SK-N-SH treated with all-trans-retinoic acid at 6 μM for 48 hours (cell line): ENCODE measurements around the gene ARF3.

Source experiments
- ATAC-seq: fragments of 200-7000 bp; cut with Tn5 transposase; 3 replicates; pipeline ENCODE4 v1.9.1; 2020; ENCODE audit warnings: mild to moderate bottlenecking, moderate library complexity
- ARNTL ChIP-seq: fragments of 450-650 bp; formaldehyde crosslinking; IDR thresholded peaks from 2 replicates; pipeline ENCODE4 v1.5.0; 2020; ENCODE audit warnings: low read depth, mild to moderate bottlenecking, moderate library complexity, borderline replicate concordance
- BACH2 ChIP-seq: fragments of 250-450 bp; sonication (Bioruptor Pico); IDR thresholded peaks from 2 replicates; pipeline ENCODE4 v1.9.0; 2021; ENCODE audit warnings: mild to moderate bottlenecking, borderline replicate concordance
- CSDC2 ChIP-seq: fragments of 250-450 bp; sonication (Bioruptor Pico); IDR thresholded peaks from 2 replicates; pipeline ENCODE4 v1.5.0; 2020; ENCODE audit warnings: mild to moderate bottlenecking, moderate library complexity
- ESRRG ChIP-seq: fragments of 250-450 bp; sonication (Bioruptor Pico); IDR thresholded peaks from 2 replicates; pipeline ENCODE4 v1.6.1; 2021; ENCODE audit warnings: mild to moderate bottlenecking
- ISL1 ChIP-seq: fragments of 250-450 bp; sonication (Bioruptor Pico); IDR thresholded peaks from 2 replicates; pipeline ENCODE4 v2.1.2; 2022; ENCODE audit warnings: mild to moderate bottlenecking, moderate library complexity
- OSR1 ChIP-seq: fragments of 250-450 bp; sonication (Bioruptor Pico); IDR thresholded peaks from 2 replicates; pipeline ENCODE4 v1.8.0; 2022; ENCODE audit warnings: moderate library complexity, mild to moderate bottlenecking, inconsistent platforms
- PPARA ChIP-seq: fragments of 250-450 bp; sonication (Bioruptor Pico); IDR thresholded peaks from 2 replicates; pipeline ENCODE4 v1.5.0; 2020; ENCODE audit warnings: mild to moderate bottlenecking, borderline replicate concordance
- RARB ChIP-seq: fragments of 250-450 bp; sonication (Bioruptor Pico); IDR thresholded peaks from 2 replicates; pipeline ENCODE4 v1.8.0; 2021; ENCODE audit warnings: mild to moderate bottlenecking, moderate library complexity
- SNAI2 ChIP-seq: fragments of 250-450 bp; sonication (Bioruptor Pico); IDR thresholded peaks from 2 replicates; pipeline ENCODE4 v1.5.0; 2020; ENCODE audit warnings: mild to moderate bottlenecking, moderate library complexity
- TCF4 ChIP-seq: fragments of 250-450 bp; sonication (Bioruptor Pico); IDR thresholded peaks from 2 replicates; pipeline ENCODE4 v1.8.0; 2021; ENCODE audit warnings: mild to moderate bottlenecking, moderate library complexity, borderline replicate concordance
- TOX ChIP-seq: fragments of 250-450 bp; sonication (Bioruptor Pico); IDR thresholded peaks from 2 replicates; pipeline ENCODE4 v1.8.0; 2021; ENCODE audit warnings: mild to moderate bottlenecking, moderate library complexity, borderline replicate concordance
- ZC3H10 ChIP-seq: fragments of 250-450 bp; sonication (Bioruptor Pico); IDR thresholded peaks from 2 replicates; pipeline ENCODE4 v1.5.1; 2021; ENCODE audit warnings: mild to moderate bottlenecking, moderate library complexity
- ZFP3 ChIP-seq: fragments of 250-450 bp; sonication (Bioruptor Pico); IDR thresholded peaks from 2 replicates; pipeline ENCODE4 v1.5.0; 2020; ENCODE audit warnings: mild to moderate bottlenecking, moderate library complexity
- ZFP30 ChIP-seq: fragments of 450-650 bp; formaldehyde crosslinking; IDR thresholded peaks from 2 replicates; pipeline ENCODE4 v1.5.0; 2022; ENCODE audit warnings: mild to moderate bottlenecking, moderate library complexity
- ZNF565 ChIP-seq: fragments of 450-650 bp; formaldehyde crosslinking; conservative IDR thresholded peaks from 2 replicates; pipeline ENCODE4 v1.5.0; 2020; ENCODE audit warnings: low read depth, mild to moderate bottlenecking, moderate library complexity
- ZNF70 ChIP-seq: fragments of 450-650 bp; formaldehyde crosslinking; IDR thresholded peaks from 2 replicates; pipeline ENCODE4 v1.5.0; 2020; ENCODE audit warnings: mild to moderate bottlenecking, moderate library complexity
- ZNF8 ChIP-seq: fragments of 450-650 bp; formaldehyde crosslinking; IDR thresholded peaks from 2 replicates; pipeline ENCODE4 v1.5.0; 2020; ENCODE audit warnings: mild to moderate bottlenecking, moderate library complexity
- TF ChIP-seq, protein P1 (sequence below): fragments of 250-450 bp; sonication (Bioruptor Pico); IDR thresholded peaks from 2 replicates; pipeline ENCODE4 v1.5.0; 2020; ENCODE audit warnings: mild to moderate bottlenecking, moderate library complexity
- TF ChIP-seq, protein P2 (sequence below): fragments of 250-450 bp; sonication (Bioruptor Pico); IDR thresholded peaks from 2 replicates; pipeline ENCODE4 v1.8.0; 2021; ENCODE audit warnings: low read depth, mild to moderate bottlenecking, moderate library complexity, borderline replicate concordance
- TF ChIP-seq, protein P3 (sequence below): fragments of 250-450 bp; sonication (Bioruptor Pico); IDR thresholded peaks from 2 replicates; pipeline ENCODE4 v1.5.1; 2021; ENCODE audit warnings: mild to moderate bottlenecking, moderate library complexity
- TF ChIP-seq, protein P4 (sequence below): fragments of 250-450 bp; sonication (Bioruptor Pico); IDR thresholded peaks from 2 replicates; pipeline ENCODE4 v1.5.1; 2020; ENCODE audit warnings: low read depth, mild to moderate bottlenecking, moderate library complexity
- TF ChIP-seq, protein P5 (sequence below): fragments of 250-450 bp; sonication (Bioruptor Pico); IDR thresholded peaks from 2 replicates; pipeline ENCODE4 v1.8.0; 2020; ENCODE audit warnings: mild to moderate bottlenecking, moderate library complexity, borderline replicate concordance

Gene ARF3

DNA sequence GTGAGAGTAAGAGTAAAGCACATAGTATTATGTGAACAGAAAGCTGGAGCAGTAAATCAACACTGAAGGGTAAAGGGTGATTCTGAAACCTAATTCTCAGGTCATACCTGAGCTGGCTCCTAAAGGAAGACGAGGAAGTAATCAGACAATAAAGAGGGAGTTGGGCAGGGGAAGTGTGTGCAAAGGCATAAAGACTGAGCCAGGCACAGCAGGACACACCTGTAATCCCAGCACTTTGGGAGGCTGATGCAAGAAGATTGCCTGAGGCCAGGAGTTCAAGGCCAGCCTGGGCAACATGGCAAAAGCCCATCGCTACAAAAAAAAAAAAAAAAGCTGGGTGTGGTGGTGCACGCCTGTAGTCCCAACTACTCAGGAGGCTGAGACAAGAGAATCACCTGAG is 9.6 kb downstream of the ARF3 start:
- no peak for ATAC-seq
- TF ChIP-seq ISL1 (CRISPR knock-in tag): no peak
- TF ChIP-seq ZFP3: no peak
- TF ChIP-seq SNAI2 (CRISPR knock-in tag): no peak
- TF ChIP-seq, protein P1, sequence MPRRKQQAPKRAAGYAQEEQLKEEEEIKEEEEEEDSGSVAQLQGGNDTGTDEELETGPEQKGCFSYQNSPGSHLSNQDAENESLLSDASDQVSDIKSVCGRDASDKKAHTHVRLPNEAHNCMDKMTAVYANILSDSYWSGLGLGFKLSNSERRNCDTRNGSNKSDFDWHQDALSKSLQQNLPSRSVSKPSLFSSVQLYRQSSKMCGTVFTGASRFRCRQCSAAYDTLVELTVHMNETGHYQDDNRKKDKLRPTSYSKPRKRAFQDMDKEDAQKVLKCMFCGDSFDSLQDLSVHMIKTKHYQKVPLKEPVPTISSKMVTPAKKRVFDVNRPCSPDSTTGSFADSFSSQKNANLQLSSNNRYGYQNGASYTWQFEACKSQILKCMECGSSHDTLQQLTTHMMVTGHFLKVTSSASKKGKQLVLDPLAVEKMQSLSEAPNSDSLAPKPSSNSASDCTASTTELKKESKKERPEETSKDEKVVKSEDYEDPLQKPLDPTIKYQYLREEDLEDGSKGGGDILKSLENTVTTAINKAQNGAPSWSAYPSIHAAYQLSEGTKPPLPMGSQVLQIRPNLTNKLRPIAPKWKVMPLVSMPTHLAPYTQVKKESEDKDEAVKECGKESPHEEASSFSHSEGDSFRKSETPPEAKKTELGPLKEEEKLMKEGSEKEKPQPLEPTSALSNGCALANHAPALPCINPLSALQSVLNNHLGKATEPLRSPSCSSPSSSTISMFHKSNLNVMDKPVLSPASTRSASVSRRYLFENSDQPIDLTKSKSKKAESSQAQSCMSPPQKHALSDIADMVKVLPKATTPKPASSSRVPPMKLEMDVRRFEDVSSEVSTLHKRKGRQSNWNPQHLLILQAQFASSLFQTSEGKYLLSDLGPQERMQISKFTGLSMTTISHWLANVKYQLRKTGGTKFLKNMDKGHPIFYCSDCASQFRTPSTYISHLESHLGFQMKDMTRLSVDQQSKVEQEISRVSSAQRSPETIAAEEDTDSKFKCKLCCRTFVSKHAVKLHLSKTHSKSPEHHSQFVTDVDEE (CRISPR knock-in tag): no peak
- no peak for TF ChIP-seq ZNF565 (CRISPR knock-in tag)
- TF ChIP-seq PPARA (CRISPR knock-in tag): no peak
- TF ChIP-seq ARNTL (CRISPR knock-in tag): no peak
- TF ChIP-seq, protein P2, sequence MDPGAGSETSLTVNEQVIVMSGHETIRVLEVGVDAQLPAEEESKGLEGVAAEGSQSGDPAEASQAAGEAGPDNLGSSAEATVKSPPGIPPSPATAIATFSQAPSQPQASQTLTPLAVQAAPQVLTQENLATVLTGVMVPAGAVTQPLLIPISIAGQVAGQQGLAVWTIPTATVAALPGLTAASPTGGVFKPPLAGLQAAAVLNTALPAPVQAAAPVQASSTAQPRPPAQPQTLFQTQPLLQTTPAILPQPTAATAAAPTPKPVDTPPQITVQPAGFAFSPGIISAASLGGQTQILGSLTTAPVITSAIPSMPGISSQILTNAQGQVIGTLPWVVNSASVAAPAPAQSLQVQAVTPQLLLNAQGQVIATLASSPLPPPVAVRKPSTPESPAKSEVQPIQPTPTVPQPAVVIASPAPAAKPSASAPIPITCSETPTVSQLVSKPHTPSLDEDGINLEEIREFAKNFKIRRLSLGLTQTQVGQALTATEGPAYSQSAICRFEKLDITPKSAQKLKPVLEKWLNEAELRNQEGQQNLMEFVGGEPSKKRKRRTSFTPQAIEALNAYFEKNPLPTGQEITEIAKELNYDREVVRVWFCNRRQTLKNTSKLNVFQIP (CRISPR knock-in tag): no peak
- no peak for TF ChIP-seq TOX (CRISPR knock-in tag)
- TF ChIP-seq OSR1 (CRISPR knock-in tag): no peak
- no peak for TF ChIP-seq ZNF8 (CRISPR knock-in tag)
- TF ChIP-seq CSDC2 (CRISPR knock-in tag): no peak
- TF ChIP-seq, protein P3, sequence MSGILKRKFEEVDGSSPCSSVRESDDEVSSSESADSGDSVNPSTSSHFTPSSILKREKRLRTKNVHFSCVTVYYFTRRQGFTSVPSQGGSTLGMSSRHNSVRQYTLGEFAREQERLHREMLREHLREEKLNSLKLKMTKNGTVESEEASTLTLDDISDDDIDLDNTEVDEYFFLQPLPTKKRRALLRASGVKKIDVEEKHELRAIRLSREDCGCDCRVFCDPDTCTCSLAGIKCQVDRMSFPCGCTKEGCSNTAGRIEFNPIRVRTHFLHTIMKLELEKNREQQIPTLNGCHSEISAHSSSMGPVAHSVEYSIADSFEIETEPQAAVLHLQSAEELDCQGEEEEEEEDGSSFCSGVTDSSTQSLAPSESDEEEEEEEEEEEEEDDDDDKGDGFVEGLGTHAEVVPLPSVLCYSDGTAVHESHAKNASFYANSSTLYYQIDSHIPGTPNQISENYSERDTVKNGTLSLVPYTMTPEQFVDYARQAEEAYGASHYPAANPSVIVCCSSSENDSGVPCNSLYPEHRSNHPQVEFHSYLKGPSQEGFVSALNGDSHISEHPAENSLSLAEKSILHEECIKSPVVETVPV (CRISPR knock-in tag): no peak
- no peak for TF ChIP-seq BACH2
- TF ChIP-seq TCF4 (CRISPR knock-in tag): no peak
- TF ChIP-seq, protein P4, sequence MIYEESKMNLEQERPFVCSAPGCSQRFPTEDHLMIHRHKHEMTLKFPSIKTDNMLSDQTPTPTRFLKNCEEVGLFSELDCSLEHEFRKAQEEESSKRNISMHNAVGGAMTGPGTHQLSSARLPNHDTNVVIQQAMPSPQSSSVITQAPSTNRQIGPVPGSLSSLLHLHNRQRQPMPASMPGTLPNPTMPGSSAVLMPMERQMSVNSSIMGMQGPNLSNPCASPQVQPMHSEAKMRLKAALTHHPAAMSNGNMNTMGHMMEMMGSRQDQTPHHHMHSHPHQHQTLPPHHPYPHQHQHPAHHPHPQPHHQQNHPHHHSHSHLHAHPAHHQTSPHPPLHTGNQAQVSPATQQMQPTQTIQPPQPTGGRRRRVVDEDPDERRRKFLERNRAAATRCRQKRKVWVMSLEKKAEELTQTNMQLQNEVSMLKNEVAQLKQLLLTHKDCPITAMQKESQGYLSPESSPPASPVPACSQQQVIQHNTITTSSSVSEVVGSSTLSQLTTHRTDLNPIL (CRISPR knock-in tag): no peak
- TF ChIP-seq, protein P5, sequence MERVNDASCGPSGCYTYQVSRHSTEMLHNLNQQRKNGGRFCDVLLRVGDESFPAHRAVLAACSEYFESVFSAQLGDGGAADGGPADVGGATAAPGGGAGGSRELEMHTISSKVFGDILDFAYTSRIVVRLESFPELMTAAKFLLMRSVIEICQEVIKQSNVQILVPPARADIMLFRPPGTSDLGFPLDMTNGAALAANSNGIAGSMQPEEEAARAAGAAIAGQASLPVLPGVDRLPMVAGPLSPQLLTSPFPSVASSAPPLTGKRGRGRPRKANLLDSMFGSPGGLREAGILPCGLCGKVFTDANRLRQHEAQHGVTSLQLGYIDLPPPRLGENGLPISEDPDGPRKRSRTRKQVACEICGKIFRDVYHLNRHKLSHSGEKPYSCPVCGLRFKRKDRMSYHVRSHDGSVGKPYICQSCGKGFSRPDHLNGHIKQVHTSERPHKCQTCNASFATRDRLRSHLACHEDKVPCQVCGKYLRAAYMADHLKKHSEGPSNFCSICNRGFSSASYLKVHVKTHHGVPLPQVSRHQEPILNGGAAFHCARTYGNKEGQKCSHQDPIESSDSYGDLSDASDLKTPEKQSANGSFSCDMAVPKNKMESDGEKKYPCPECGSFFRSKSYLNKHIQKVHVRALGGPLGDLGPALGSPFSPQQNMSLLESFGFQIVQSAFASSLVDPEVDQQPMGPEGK (CRISPR knock-in tag): no peak
- no peak for TF ChIP-seq ESRRG
- TF ChIP-seq ZNF70: no peak

DNA sequence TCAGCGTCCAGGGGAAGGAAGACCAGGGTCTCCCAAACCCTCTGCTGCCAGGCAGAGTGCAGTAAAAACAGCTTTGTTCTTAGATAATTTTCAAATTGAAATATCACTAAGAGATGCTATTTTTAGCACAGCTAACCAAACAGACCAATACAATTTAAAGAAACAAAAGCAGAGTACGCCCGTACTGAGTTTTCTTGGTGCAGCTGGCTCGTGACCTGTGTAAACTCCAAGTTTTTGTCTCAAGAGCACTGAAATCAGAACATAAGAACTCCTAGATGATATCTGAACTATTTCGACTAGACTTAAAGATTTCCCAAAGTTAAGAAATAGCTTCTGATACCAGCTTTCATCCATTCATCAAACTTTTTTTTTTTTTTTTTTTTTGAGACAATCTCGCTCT is 10.3 kb downstream of the ARF3 start:
- no peak for ATAC-seq
- TF ChIP-seq ARNTL (CRISPR knock-in tag) (no peak), ZC3H10 (no peak), SNAI2 (CRISPR knock-in tag) (no peak), BACH2 (no peak), TOX (CRISPR knock-in tag) (no peak), PPARA (CRISPR knock-in tag) (no peak), ZFP30 (no peak), ZNF70 (no peak), CSDC2 (CRISPR knock-in tag) (no peak), RARB (CRISPR knock-in tag) (no peak), ZFP3 (no peak), ISL1 (CRISPR knock-in tag) (no peak), ZNF565 (CRISPR knock-in tag) (no peak)
- TF ChIP-seq, protein P1 (CRISPR knock-in tag): no peak
- TF ChIP-seq, protein P5 (CRISPR knock-in tag): no peak
- TF ChIP-seq, protein P3 (CRISPR knock-in tag): no peak
